Activated CD8-positive, alpha-beta T cell treated with anti-CD3 and anti-CD28 coated beads, Interleukin-2, amount 10 ng/mL, durations not matched to agents 7 days and 5 days (primary cell): ENCODE measurements around the gene GLB1L. TPM values are rescaled to one million over a fixed set of nuclear protein-coding genes. Genes with fewer than 3 reads are reported as not detected.
A peak's percentile ranks its signal among the peaks of the same experiment; 100 is the strongest.

Source experiments
- ATAC-seq: fragments of 150-1000 bp; cut with Tn5 transposase; one replicate; pipeline ENCODE4 v1.10.0; 2021; ENCODE audit warnings: moderate library complexity
- CTCF ChIA-PET: fragments of 350-600 bp; sonication (Branson Sonifier 250); formaldehyde crosslinking; loops from one replicate; lab custom pipeline; 2021; ENCODE audit warnings: antibody characterized with exemption; lab: Charles Lee
- POLR2A ChIA-PET: fragments of 350-600 bp; sonication (Branson Sonifier 250); formaldehyde crosslinking; loops from one replicate; lab custom pipeline; 2021; ENCODE audit warnings: antibody characterized with exemption; lab: Charles Lee
- DNase-seq: peaks from one replicate; pipeline ENCODE4 v3.0.0-alpha.2; 2020
- H3K27ac Mint-ChIP-seq: one replicate; pipeline ENCODE4 v1.8.0; 2021; ENCODE audit warnings: mild to moderate bottlenecking, mixed read lengths
- H3K27me3 Mint-ChIP-seq: one replicate; pipeline ENCODE4 v1.8.0; 2021; ENCODE audit warnings: low read depth, mixed read lengths
- H3K36me3 Mint-ChIP-seq: one replicate; pipeline ENCODE4 v1.8.0; 2021; ENCODE audit warnings: low read depth, mixed read lengths
- H3K4me1 Mint-ChIP-seq: one replicate; pipeline ENCODE4 v1.8.0; 2021; ENCODE audit warnings: low read depth, mixed read lengths
- H3K4me3 Mint-ChIP-seq: one replicate; pipeline ENCODE4 v1.8.0; 2021; ENCODE audit warnings: mild to moderate bottlenecking, mixed read lengths
- H3K9me3 Mint-ChIP-seq: one replicate; pipeline ENCODE4 v1.8.0; 2022; ENCODE audit warnings: mixed read lengths; ENCODE audit not compliant: insufficient read depth
- total RNA-seq, 2 experiments: library from RNA; stranded (reverse); gene quantifications; one replicate each; pipeline ENCODE4 v1.2.3, GENCODE V29; 2021

GLB1L gene
- total RNA-seq, result 1 to 10 TPM; 3.4 to 4.0 TPM

DNA sequence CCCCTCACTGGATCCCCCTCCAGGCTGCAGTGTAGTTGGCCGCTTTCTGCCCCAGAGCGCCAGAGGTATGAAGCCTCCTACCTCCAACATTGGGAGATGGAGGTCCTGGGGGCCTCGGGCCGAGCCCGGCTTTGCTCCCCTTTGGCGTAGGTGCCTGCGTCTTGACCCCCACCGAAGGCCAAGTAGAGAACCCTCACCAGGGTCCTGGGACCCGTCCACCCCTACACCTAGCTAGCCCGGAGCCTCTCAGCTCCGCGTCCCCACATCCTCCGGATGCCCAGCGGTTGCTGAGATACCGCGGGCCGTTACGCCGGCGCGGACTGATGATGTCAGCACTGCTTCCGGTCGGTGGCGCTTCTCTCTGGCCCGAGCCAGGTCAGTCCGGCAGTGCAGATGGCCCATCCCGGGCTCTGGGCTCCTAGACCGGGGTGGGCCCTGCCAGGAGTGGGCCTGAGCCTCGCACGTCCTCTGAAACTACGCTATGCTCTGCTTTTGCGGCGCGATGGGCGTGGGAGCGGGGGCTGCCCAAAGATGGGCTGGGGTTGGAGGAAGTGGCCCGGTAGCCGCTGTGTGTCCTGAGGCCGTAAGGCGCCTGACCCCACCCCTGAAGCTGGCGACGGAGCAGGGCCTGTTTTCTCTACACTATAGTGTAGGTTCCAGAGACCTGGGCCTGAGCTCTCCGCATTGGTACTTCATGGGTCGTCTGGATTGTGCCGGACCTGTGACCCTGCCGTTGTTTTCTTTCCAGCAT lies at the start of gene GLB1L, which contains the start of gene STK16:
TSS of gene GLB1L (minus strand) at position 297 of the 751 bp plus-strand sequence. CDS start 1,871 bp downstream, outside the sequence.
TSS of gene STK16 (plus strand) at position 332 of the 751 bp plus-strand sequence. CDS start 521 bp downstream, outside the sequence.
- POLR2A ChIA-PET, result interaction anchor here (0.5 to 3.9 kb wide), 16 partner anchors 9 to 86 kb away, joined by 3 to 66 read pairs (median 6); partner anchors contain the start of genes ANKZF1, ATG9A, CNPPD1 and DNAJB2
- Mint-ChIP-seq H3K9me3 (no peaks in the 10 kb centered on the region), H3K27ac (peak within 1 kb of the TSS; percentile 100), H3K4me1 (peaks cover 66% of the 10 kb centered on the region), H3K4me3 (peak within 1 kb of the TSS; percentile 99), H3K27me3 (no peaks in the 10 kb centered on the region), H3K36me3 (peaks cover 46% of the 10 kb centered on the region)
- CTCF ChIA-PET, result interaction anchor here (0.9 to 6.3 kb wide), 13 partner anchors 10 to 85 kb away, joined by 3 to 65 read pairs (median 5); partner anchors contain the start of genes ABCB6, ANKZF1, ATG9A and DNAJB2
- ATAC-seq (peak; percentile 74), DNase-seq (peak; percentile 92)

DNA sequence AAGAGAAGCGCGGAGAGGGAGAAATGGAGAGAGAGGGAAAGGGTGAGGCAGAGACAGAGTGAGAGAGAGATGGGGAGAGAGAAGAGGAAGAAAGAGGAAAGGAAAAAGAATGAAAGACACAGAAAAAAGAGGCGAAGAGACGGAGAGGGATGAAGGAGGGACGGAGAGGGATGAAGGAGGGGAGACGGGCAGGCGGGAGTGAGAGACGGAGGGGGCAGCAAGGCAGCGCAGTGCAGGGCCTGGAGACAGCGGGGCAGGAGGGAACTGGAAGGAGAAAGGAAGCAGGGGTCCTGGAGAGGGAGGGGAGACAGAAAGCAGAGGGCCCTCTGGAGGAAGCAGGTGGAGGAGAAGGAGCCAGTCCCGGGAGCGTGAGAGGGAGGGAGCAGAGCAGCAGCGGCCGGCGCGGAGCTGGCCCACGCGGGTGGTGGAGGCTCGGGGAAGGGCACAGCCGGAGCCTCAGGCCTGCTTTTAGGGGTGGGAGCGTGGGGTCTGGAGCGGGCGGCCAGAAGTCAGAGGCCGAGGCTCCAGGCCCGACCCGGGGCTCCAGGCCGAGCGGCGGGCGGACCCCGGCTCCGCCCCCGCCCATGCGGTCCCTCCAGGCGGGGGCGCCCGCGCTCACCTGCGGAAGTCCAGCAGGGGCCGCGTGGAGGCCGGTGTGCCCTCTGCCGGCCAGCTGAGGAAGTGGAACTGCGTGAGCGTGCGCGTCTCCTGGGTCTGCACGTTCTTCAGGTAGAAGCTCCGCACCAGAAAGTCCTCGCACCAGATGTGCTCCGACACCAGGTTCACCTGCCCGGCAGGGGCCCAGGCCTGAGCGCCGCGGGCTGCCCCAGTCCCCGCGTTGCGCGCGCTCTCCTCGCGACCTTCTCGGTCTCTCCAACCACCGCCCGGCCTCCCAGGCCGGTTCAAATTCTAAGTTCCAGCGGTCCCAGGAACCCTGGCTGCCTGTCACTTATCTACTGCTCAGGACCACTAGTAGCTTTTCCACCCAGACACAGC lies 49.4 kb upstream of the GLB1L start:
- DNase-seq (peak; percentile 91), ATAC-seq (peak; percentile 89)
- Mint-ChIP-seq H3K36me3 (no peaks in the 10 kb centered on the region), H3K4me1 (peaks cover 34% of the 10 kb centered on the region), H3K9me3 (no peaks in the 10 kb centered on the region), H3K27me3 (peaks cover 6% of the 10 kb centered on the region), H3K4me3 (peak overlapping the region; percentile 51), H3K27ac (peak overlapping the region; percentile 66)
- CTCF ChIA-PET, result interaction anchor here (0.6 to 6.1 kb wide), 78 partner anchors 10 to 1008 kb away, joined by 3 to 239 read pairs (median 5); partner anchors contain the start of genes ABCB6, ANKZF1, ATG9A and CFAP65
- POLR2A ChIA-PET, result interaction anchor here (1.1 to 4.1 kb wide), 8 partner anchors 9 to 118 kb away, joined by 3 to 29 read pairs (median 6); partner anchors contain the start of genes ANKZF1, ATG9A, CNPPD1 and DNAJB2

DNA sequence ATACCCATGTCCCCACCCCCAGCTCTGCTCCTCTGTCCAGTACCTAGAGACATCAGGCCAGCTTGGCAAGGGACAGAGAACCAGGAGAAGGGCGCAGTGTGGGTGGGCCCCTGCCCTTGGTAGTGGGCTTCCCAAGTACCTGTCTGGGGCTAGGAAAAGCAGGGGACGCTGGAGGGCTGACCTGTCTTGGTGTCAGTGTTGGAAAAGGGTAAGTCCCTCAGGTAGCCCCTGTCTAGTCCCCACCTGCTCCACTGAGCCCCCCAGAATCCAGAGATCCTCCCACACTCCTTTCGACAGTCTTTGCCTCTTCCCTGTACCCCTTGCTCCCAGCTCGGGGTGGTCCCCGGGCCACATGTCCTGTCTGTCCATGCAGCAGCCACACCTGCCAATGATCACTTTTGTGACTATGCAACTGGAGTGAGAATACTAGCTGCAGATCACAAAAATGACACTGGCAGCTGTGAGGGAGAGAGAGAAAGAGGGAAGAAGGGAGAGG lies 48.5 kb upstream of the GLB1L start:
- ATAC-seq, result no peak
- Mint-ChIP-seq H3K4me3 (no peak overlapping the region), H3K36me3 (no peaks in the 10 kb centered on the region), H3K4me1 (peaks cover 30% of the 10 kb centered on the region), H3K27ac (no peak overlapping the region), H3K9me3 (no peaks in the 10 kb centered on the region), H3K27me3 (peaks cover 3% of the 10 kb centered on the region)
- ChIA-PET CTCF (interaction anchor here (0.7 to 6.1 kb wide), 11 partner anchors 13 to 135 kb away, joined by 3 to 239 read pairs (median 10); partner anchors contain the start of genes ANKZF1, ATG9A, DNAJB2 and NHEJ1), POLR2A (interaction anchor here (0.6 to 4.1 kb wide), 4 partner anchors 13 to 819 kb away, joined by 3 to 29 read pairs (median 5); partner anchors contain the start of genes DNAJB2, TUBA4A and TUBA4B)
- no peak for DNase-seq

DNA sequence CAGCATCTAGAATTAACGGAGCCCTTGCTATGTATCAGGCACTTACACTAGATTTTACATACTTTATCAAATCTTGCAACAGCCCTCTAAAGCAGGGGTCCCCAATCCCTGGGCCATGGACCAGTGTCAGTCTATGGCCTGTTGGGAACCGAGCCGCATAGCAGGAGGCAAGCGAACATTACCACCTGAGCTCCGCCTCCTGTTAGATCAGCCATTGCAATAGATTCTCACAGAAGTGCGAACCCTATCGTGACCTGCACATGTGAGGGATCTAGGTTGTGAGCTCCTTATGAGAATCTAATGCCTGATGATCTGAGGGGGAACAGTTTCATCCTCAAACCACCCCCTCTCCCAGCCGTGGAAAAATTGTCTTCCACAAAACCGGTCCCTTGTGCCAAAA lies 47.4 kb upstream of the GLB1L start:
- DNase-seq, result no peak
- H3K9me3 Mint-ChIP-seq, result no peaks in the 10 kb centered on the region
- no peaks in the 10 kb centered on the region for H3K36me3 Mint-ChIP-seq
- H3K4me1 Mint-ChIP-seq, result peaks cover 25% of the 10 kb centered on the region
- no peak overlapping the region for H3K27ac Mint-ChIP-seq
- CTCF ChIA-PET, result interaction anchor here (1.3 to 6.1 kb wide), 6 partner anchors 8 to 134 kb away, joined by 3 to 239 read pairs (median 4); partner anchors contain the start of genes DNAJB2, GLB1L, NHEJ1 and STK16
- H3K4me3 Mint-ChIP-seq, result no peak overlapping the region
- H3K27me3 Mint-ChIP-seq, result peaks cover 3% of the 10 kb centered on the region
- no peak for ATAC-seq
- POLR2A ChIA-PET, result interaction anchor here (4.1 kb wide), 1 partner anchor 39 kb away, joined by 29 read pairs; the partner anchor contains the start of genes TUBA4A and TUBA4B

DNA sequence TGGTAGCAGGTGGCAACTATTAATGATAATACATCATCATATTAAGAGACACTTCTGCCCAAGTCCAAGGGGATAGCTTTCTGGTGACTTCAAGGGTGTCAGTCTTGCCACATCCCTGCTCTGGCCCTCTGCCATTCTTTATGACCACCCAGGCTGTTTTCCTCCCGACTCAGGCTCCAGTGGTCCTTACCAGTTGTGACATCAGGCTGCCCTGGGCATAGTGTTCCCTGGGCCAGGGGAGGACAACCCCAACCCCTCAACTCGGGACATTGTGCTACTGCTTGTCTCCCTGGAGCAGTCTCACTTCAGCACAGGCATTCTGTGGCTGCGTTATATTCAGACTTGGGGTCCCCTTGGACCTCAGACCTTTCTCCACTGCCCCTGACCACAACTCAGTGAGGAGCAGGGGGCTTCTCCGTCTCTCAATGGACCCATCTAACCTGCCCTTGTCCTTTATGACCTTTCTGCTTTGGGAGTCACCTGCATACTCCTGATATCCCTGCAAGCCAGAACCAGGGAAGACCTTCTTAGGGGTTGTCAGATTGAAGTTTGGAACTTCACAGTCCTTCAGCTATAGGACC lies 46.8 kb upstream of the GLB1L start:
- ATAC-seq, result no peak
- Mint-ChIP-seq H3K36me3 (no peaks in the 10 kb centered on the region), H3K27me3 (peaks cover 3% of the 10 kb centered on the region), H3K4me3 (no peak overlapping the region), H3K9me3 (no peaks in the 10 kb centered on the region), H3K27ac (no peak overlapping the region), H3K4me1 (peaks cover 24% of the 10 kb centered on the region)
- ChIA-PET POLR2A (interaction anchor here (0.6 kb wide), 1 partner anchor 60 kb away, joined by 3 read pairs; no protein-coding TSS in a partner anchor), CTCF (interaction anchor here (1.2 to 6.1 kb wide), 5 partner anchors 9 to 133 kb away, joined by 4 to 239 read pairs (median 5); partner anchors contain the start of genes ANKZF1, ATG9A, DNAJB2 and GLB1L)
- no peak for DNase-seq

DNA sequence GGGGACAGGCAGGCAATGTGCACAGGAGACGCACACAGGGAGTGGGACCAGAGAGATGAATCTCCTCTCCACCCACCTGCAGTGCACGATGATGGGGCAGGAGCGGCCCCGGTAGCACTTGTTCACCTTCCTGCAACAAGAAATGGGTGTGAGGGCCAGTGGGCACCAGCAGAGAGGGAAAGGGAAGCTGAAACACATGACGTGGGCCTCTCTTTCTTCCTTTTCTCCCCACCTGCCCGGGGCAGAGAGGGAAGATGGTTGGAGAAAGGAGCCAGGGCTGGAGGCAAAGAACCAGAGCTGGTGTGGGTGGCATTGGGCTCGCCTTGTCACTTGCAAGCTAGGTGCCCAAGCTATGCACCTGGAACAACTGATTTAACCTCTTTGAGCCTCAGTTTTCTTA lies 46.1 kb upstream of the GLB1L start:
- Mint-ChIP-seq H3K27me3 (peaks cover 3% of the 10 kb centered on the region), H3K4me1 (peaks cover 20% of the 10 kb centered on the region)

DNA sequence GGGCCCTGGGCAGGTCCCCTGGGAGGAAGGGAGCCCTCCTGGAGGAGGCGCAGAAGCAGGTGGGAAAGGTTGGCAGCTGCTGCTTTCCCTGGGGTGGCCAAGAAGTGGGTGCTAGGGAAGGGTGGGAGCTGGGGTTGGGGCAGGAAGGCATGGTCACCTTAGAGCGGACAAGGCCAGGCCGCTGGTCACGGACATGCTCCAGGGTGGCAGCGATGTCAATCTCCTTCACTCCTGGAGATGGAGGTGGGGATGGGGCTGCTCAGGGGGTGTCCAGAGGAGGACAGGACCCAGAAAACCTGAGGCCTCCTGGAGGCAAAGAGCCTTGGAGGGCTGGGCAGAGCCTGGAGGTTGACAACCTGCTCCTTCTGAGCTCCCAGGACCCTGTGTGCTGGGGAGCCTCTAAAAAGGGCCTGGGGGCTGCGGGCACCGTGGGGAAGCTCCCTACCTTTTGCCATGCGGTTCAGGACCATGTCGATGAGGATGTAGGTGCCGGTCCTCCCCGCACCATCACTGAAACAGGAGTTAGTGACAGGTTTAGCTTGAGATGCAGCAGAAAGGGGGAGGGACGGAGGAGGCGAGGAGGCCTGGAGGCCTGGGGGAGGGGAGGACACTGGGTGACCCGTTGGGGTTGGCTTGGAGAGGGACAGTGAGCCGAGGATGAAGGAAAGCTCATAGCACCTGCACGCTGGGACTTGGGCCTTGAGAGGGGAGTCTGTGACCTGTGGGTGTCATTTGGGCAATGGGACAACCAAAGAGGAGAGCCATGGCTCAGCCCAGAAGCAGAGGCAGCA lies 45.3 kb upstream of the GLB1L start:
- no peak for DNase-seq
- CTCF ChIA-PET, result interaction anchor here (1.2 to 6.1 kb wide), 2 partner anchors 10 to 61 kb away, joined by 5 to 239 read pairs; partner anchors contain the start of genes ANKZF1, ATG9A and DNAJB2
- no peak overlapping the region for H3K4me3 Mint-ChIP-seq
- peak overlapping the region; percentile 46 for H3K27ac Mint-ChIP-seq
- no peaks in the 10 kb centered on the region for H3K36me3 Mint-ChIP-seq
- H3K4me1 Mint-ChIP-seq, result peaks cover 17% of the 10 kb centered on the region
- no peaks in the 10 kb centered on the region for H3K9me3 Mint-ChIP-seq
- POLR2A ChIA-PET, result interaction anchor here (0.6 kb wide), 1 partner anchor 14 kb away, joined by 3 read pairs; no protein-coding TSS in a partner anchor
- ATAC-seq, result no peak
- H3K27me3 Mint-ChIP-seq, result peaks cover 1% of the 10 kb centered on the region

More for the DNA sequence above, 46.1 kb upstream of the GLB1L start:
- ATAC-seq (no peak), DNase-seq (no peak)
- H3K36me3 Mint-ChIP-seq, result no peaks in the 10 kb centered on the region
- ChIA-PET POLR2A (interaction anchor here (0.6 kb wide), 1 partner anchor 59 kb away, joined by 3 read pairs; no protein-coding TSS in a partner anchor), CTCF (interaction anchor here (1.2 to 6.1 kb wide), 5 partner anchors 9 to 132 kb away, joined by 4 to 239 read pairs (median 5); partner anchors contain the start of genes ANKZF1, ATG9A, DNAJB2 and GLB1L)
- H3K4me3 Mint-ChIP-seq, result no peak overlapping the region
- H3K9me3 Mint-ChIP-seq, result no peaks in the 10 kb centered on the region
- H3K27ac Mint-ChIP-seq, result no peak overlapping the region

DNA sequence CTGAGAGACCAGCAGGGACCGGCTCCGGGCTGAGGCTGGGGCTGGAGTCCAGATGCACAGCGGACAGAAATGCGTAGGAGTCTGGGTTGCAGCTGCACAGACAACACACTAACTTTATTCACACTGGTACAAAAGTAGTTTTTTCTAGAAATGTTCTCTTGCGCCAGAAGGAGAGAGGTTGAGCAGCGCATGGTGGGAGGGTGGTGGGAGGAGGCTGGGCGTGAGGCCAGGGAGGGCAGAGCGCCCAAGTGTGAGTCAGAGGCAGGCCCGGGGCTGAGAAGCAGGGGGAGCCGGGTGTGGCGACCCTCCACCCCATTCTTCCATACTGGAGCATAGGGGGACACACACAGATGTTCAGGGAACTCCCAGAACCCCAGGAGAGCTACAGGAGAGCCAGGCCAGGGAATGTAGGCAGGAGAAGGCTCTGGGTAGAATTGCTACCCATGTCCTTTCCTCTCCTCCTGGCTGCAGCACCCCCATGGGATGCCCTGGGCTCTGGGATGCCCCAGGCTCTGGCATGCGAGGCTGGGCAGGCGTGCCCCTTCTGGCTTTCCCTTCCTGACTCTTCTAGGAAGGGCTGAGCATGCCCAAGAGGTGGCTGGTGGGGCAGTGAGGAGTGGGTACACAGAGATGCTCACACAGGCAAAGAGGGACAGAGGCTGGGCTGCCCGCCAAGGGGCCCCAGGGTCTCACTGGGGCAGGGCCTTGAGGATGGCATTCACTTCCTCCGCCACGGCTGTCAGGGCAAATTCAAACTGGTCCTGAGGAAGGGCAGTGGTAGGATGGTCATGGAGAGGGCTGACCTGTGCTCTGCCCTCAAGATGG lies 44.5 kb upstream of the GLB1L start:
- CTCF ChIA-PET, result interaction anchor here (6.1 kb wide), 1 partner anchor 9 kb away, joined by 239 read pairs; the partner anchor contains the start of gene DNAJB2
- Mint-ChIP-seq H3K27ac (no peak overlapping the region), H3K9me3 (no peaks in the 10 kb centered on the region), H3K36me3 (peaks cover 1% of the 10 kb centered on the region), H3K4me3 (no peak overlapping the region), H3K4me1 (peaks cover 10% of the 10 kb centered on the region), H3K27me3 (no peaks in the 10 kb centered on the region)
- DNase-seq (no peak), ATAC-seq (no peak)
- POLR2A ChIA-PET, result interaction anchor here (0.6 kb wide), 1 partner anchor 15 kb away, joined by 3 read pairs; no protein-coding TSS in a partner anchor

DNA sequence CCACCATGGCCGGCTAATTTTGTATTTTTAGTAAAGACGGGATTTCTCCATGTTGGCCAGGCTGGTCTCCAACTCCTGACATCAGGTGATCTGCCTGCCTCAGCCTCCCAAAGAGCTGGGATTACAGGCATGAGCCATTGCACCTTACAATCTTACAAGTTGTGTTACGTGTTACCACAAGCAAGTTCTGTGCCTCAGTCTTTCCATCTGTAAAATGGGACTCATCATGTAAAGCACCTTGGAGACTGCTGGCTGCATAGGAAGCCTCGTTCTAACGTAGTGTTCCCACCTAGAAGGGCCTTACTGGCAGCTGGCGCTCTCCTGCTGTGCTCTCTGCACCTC lies 43.9 kb upstream of the GLB1L start:
- Mint-ChIP-seq H3K27ac (no peak overlapping the region), H3K27me3 (no peaks in the 10 kb centered on the region), H3K4me3 (no peak overlapping the region), H3K36me3 (peaks cover 1% of the 10 kb centered on the region), H3K4me1 (peaks cover 7% of the 10 kb centered on the region), H3K9me3 (no peaks in the 10 kb centered on the region)
- DNase-seq (no peak), ATAC-seq (no peak)
- ChIA-PET POLR2A (no interaction called here), CTCF (no interaction called here)
